ENCODE measurements around the gene SIVA1. TPM values are rescaled to one million over a fixed set of nuclear protein-coding genes. Genes with fewer than 3 reads are reported as not detected.
A peak's percentile ranks its signal among the peaks of the same experiment; 100 is the strongest.

SIVA1 gene
- total and polyA plus RNA-seq, 9 of the 15 experiments (the other 6 are each of a cell fraction or from before 2014, with no cell fraction given) = 4.2 to 186 (median 54.2) TPM

DNA sequence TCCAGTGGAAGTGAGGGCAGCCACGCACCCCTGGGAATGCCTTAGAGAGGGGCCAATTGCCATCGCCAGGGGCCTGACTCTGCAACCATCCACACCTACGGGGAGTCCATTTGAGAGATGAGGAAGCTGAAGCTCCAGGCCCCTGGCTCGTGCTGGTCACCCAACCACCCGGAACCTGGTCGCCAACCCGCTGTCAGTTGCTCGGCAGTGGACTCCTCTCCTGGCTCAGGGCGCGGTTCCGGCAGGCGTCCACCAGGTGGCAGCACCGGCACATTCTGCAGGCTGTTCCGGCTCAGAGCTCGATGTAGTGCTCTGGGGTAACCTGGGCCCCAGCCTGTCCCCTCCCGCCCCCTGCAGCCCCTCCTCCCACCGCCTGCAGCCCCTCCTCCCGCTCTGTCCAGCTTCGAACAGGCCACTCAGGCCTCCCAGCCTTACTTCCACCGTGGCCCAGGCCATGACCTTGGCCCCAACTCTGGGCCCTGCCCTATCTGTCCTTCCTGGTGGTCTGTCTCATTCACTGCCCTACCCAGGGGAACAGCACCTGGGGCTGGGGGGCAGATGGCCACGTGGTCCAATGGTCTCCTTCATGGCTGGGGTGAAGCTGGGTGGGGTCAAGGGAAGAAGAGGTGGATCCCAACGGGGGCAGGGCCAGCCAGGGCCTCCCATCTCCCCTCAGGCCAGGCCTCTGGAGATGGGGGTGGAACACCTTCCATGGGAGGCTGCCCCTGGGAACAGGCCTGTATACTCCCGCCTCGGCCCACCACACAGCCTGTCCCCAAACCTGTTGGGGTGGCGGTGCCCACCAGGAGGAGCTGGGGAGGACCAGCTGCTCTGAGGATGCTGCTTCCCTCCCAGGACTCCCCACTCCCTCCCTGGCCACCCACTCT is 15.7 kb downstream of the SIVA1 start (continued):
- TF ChIP-seq, protein P1, sequence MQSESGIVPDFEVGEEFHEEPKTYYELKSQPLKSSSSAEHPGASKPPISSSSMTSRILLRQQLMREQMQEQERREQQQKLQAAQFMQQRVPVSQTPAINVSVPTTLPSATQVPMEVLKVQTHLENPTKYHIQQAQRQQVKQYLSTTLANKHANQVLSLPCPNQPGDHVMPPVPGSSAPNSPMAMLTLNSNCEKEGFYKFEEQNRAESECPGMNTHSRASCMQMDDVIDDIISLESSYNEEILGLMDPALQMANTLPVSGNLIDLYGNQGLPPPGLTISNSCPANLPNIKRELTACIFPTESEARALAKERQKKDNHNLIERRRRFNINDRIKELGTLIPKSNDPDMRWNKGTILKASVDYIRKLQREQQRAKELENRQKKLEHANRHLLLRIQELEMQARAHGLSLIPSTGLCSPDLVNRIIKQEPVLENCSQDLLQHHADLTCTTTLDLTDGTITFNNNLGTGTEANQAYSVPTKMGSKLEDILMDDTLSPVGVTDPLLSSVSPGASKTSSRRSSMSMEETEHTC (IDR thresholded peaks at IDR 0.05) = no peak
- TF ChIP-seq MIER1 (IDR thresholded peaks at IDR 0.05; ENCODE audit: low read depth) (no peak), ARID4B (CRISPR knock-in tag; IDR thresholded peaks at IDR 0.05) (peak; percentile 42; the same call in 1 of the 2 replicates), ZNF175 (CRISPR knock-in tag; IDR thresholded peaks at IDR 0.05; ENCODE audit: low read depth) (no peak), SMARCA4 (IDR thresholded peaks at IDR 0.05) (no peak), POLR3A (IDR thresholded peaks at IDR 0.05; ENCODE audit: borderline replicate concordance, extremely low read depth, insufficient read depth, insufficient read length) (no peak), SLC30A9 (CRISPR knock-in tag; IDR thresholded peaks at IDR 0.05) (no peak), ZKSCAN8 (CRISPR knock-in tag; IDR thresholded peaks at IDR 0.05) (no peak), RBM17 (IDR thresholded peaks at IDR 0.05; ENCODE audit: borderline replicate concordance, low read depth, low read length) (no peak), HSF4 (CRISPR knock-in tag; IDR thresholded peaks at IDR 0.05; ENCODE audit: borderline replicate concordance) (no peak)
- TF ChIP-seq, protein P2, sequence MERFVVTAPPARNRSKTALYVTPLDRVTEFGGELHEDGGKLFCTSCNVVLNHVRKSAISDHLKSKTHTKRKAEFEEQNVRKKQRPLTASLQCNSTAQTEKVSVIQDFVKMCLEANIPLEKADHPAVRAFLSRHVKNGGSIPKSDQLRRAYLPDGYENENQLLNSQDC (CRISPR knock-in tag; IDR thresholded peaks at IDR 0.05) = no peak

Measured in K562 (cell line).